OCI-LY3 (cell line): Measurements from ENCODE around the gene SCLY.
"Not testable (repeated sequence)": the region's sequence is repeated elsewhere in the genome, so short reads cannot be mapped to it uniquely, and the experiment has no call there.

Experiments used
- CTCF ChIP-seq: fragments of 200-600, 300-600 bp; sonication (generic); IDR thresholded peaks from 2 replicates; pipeline ENCODE4 v1.5.1; 2014; ENCODE audit warnings: antibody characterized with exemption, low read length, low read depth
- EZH2phosphoT487 ChIP-seq: fragments of 200-600 bp; shearing (Covaris generic); IDR thresholded peaks from 2 replicates; pipeline ENCODE4 v1.6.1; 2018; ENCODE audit warnings: antibody characterized with exemption, mixed run types, low read depth

- TF ChIP-seq CTCF, EZH2phosphoT487: not testable (repeated sequence)
Observed at GRCh38 chr2:238057696-238058575, 2.9 kb upstream of the SCLY start.
